Measurements from ENCODE around the gene MIOS.

DNA sequence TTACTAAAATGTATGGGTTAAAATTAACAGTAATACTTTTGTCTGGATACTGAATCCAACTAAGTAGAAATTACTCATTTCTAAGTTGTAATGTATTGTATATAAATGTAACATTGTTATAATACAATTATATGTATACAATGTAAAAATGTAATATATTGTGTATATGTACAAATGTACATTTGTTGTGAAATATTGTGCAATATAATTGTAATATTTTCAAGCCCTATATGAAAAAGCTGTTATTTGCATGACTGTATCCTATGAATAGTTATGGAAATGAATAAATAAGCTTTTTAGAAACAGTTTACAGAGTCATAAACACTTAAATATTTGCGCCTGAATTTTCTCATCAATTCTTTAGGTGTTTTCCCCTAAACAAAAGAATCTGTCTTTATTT, 53.6 kb downstream of the MIOS start:
- no peak for TF ChIP-seq POLR2A (IDR thresholded peaks at IDR 0.05)
- TF ChIP-seq, protein P1, sequence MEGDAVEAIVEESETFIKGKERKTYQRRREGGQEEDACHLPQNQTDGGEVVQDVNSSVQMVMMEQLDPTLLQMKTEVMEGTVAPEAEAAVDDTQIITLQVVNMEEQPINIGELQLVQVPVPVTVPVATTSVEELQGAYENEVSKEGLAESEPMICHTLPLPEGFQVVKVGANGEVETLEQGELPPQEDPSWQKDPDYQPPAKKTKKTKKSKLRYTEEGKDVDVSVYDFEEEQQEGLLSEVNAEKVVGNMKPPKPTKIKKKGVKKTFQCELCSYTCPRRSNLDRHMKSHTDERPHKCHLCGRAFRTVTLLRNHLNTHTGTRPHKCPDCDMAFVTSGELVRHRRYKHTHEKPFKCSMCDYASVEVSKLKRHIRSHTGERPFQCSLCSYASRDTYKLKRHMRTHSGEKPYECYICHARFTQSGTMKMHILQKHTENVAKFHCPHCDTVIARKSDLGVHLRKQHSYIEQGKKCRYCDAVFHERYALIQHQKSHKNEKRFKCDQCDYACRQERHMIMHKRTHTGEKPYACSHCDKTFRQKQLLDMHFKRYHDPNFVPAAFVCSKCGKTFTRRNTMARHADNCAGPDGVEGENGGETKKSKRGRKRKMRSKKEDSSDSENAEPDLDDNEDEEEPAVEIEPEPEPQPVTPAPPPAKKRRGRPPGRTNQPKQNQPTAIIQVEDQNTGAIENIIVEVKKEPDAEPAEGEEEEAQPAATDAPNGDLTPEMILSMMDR (IDR thresholded peaks at IDR 0.05 in 4 of 5, conservative IDR thresholded peaks at IDR 0.05 in 1 of 5) = no peak

Data from gastrocnemius medialis (tissue), 4 donors.